ENCODE measurements around the gene CTLA4. TPM values are rescaled to one million over a fixed set of nuclear protein-coding genes. Genes with fewer than 3 reads are reported as not detected.

CTLA4 gene
- polyA plus RNA-seq, 1 donor (not counting 4 experiments of a cell fraction or from before 2014, with no cell fraction given) = not detected

GRCh38 chr2:203869223-203870042 lies 1.9 kb downstream of the CTLA4 start:
- no peaks in the 10 kb centered on the region for H3K9me3 ChIP-seq (ENCODE audit: control insufficient read depth, low read depth, low read length)
- no peak overlapping the region for H3K9ac ChIP-seq (ENCODE audit: control insufficient read depth, extremely low read depth, insufficient read depth, low read length)
- FAIRE-seq (no peak), DNase-seq (ENCODE audit: low read depth, low spot score) (no peak)
- dilution Hi-C loops (cut with MboI; ENCODE audit: extremely low pct_ligation_motif_present, low sequenced_read_pairs) = no loop called here
- H3K27ac ChIP-seq (ENCODE audit: control insufficient read depth, insufficient read depth, low read length) = no peak overlapping the region
- no peaks in the 10 kb centered on the region for H3K27me3 ChIP-seq (ENCODE audit: control insufficient read depth, extremely low read depth, insufficient read depth, low read length)
- H2AFZ ChIP-seq (ENCODE audit: control insufficient read depth, low read length) = no peak overlapping the region
- H3K4me1 ChIP-seq (ENCODE audit: control insufficient read depth, extremely low read depth, insufficient read depth, low read length) = no peaks in the 10 kb centered on the region
- H3K9me1 ChIP-seq (ENCODE audit: control insufficient read depth, extremely low read depth, insufficient read depth, low read length) = no peaks in the 10 kb centered on the region
- no peak overlapping the region for H3K4me3 ChIP-seq (ENCODE audit: control insufficient read depth in 2 of 3, extremely low read depth in 1 of 3, insufficient read depth in 2 of 3, low read depth in 1 of 3, low read length in 3 of 3)
- no peaks in the 10 kb centered on the region for H3K79me2 ChIP-seq (ENCODE audit: control insufficient read depth, insufficient read depth, low read length)
- no peaks in the 10 kb centered on the region for H3K36me3 ChIP-seq (ENCODE audit: control insufficient read depth in 2 of 2, extremely low read depth in 1 of 2, insufficient read depth in 2 of 2, low read length in 2 of 2)
- H3K4me2 ChIP-seq (ENCODE audit: control insufficient read depth, extremely low read depth, insufficient read depth, low read depth, low read length) = no peak overlapping the region
- H4K20me1 ChIP-seq (ENCODE audit: control insufficient read depth, extremely low read depth, insufficient read depth, low read length) = no peaks in the 10 kb centered on the region
- no peak for TF ChIP-seq CTCF (optimal IDR thresholded peaks at IDR 0.05 in 1 of 3, IDR thresholded peaks at IDR 0.05 in 1 of 3, conservative IDR thresholded peaks at IDR 0.05 in 1 of 3; ENCODE audit: extremely low read depth in 1 of 3, insufficient read depth in 2 of 3, low read length in 3 of 3)
- no peak for TF ChIP-seq EZH2 (IDR thresholded peaks at IDR 0.05; ENCODE audit: low read length)

GRCh38 chr2:203870481-203870880 lies 2.9 kb downstream of the CTLA4 start:
- dilution Hi-C loops (cut with MboI; ENCODE audit: extremely low pct_ligation_motif_present, low sequenced_read_pairs) = no loop called here
- FAIRE-seq (no peak), DNase-seq (ENCODE audit: low read depth, low spot score) (no peak)
- no peak overlapping the region for H2AFZ ChIP-seq (ENCODE audit: control insufficient read depth, low read length)
- H3K4me1 ChIP-seq (ENCODE audit: control insufficient read depth, extremely low read depth, insufficient read depth, low read length) = no peaks in the 10 kb centered on the region
- no peak overlapping the region for H3K4me3 ChIP-seq (ENCODE audit: control insufficient read depth in 2 of 3, extremely low read depth in 1 of 3, insufficient read depth in 2 of 3, low read depth in 1 of 3, low read length in 3 of 3)
- TF ChIP-seq CTCF (optimal IDR thresholded peaks at IDR 0.05 in 1 of 3, IDR thresholded peaks at IDR 0.05 in 1 of 3, conservative IDR thresholded peaks at IDR 0.05 in 1 of 3; ENCODE audit: extremely low read depth in 1 of 3, insufficient read depth in 2 of 3, low read length in 3 of 3) = no peak
- TF ChIP-seq EZH2 (IDR thresholded peaks at IDR 0.05; ENCODE audit: low read length) = no peak
- H3K27me3 ChIP-seq (ENCODE audit: control insufficient read depth, extremely low read depth, insufficient read depth, low read length) = no peaks in the 10 kb centered on the region
- no peaks in the 10 kb centered on the region for H4K20me1 ChIP-seq (ENCODE audit: control insufficient read depth, extremely low read depth, insufficient read depth, low read length)
- no peaks in the 10 kb centered on the region for H3K79me2 ChIP-seq (ENCODE audit: control insufficient read depth, insufficient read depth, low read length)
- no peaks in the 10 kb centered on the region for H3K36me3 ChIP-seq (ENCODE audit: control insufficient read depth in 2 of 2, extremely low read depth in 1 of 2, insufficient read depth in 2 of 2, low read length in 2 of 2)
- H3K9me1 ChIP-seq (ENCODE audit: control insufficient read depth, extremely low read depth, insufficient read depth, low read length) = no peaks in the 10 kb centered on the region
- H3K9me3 ChIP-seq (ENCODE audit: control insufficient read depth, low read depth, low read length) = no peaks in the 10 kb centered on the region
- H3K9ac ChIP-seq (ENCODE audit: control insufficient read depth, extremely low read depth, insufficient read depth, low read length) = no peak overlapping the region
- no peak overlapping the region for H3K4me2 ChIP-seq (ENCODE audit: control insufficient read depth, extremely low read depth, insufficient read depth, low read depth, low read length)
- H3K27ac ChIP-seq (ENCODE audit: control insufficient read depth, insufficient read depth, low read length) = no peak overlapping the region

Data from keratinocyte (primary cell).